Measurements from ENCODE around the gene PABPC3. TPM values are rescaled to one million over a fixed set of nuclear protein-coding genes. Genes with fewer than 3 reads are reported as not detected.

Gene PABPC3
- total and polyA plus RNA-seq, 2 donors (not counting 3 experiments of a cell fraction or from before 2014, with no cell fraction given): 0.07 to 0.31 TPM

DNA sequence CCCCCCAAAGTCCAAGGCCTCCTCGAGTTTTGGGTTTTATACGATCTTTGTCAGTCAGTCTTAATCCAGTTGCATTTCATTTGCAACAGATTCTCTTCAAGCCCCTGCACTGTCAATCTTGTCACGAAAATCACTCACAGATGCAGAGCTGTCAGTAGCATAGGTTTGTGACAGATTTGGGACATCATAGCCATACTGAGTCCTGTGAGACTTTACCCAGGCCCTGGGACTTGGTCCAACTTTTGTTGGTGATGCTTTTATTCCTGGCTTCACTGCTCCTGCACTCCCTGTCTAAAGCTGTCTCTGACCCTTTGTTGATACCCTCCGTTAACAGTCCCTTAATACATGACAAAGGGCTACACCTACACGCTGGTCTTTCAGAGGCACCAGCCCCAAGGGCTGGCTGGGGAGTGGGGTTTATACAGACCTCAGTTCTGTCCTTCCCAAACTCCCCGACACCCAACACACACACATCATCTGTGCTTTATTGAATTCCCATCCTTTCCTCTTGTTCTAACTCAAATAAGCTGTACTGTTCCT lies 36.0 kb downstream of the PABPC3 start:
- Histone ChIP-seq H3K4me1 (ENCODE audit: control insufficient read depth, extremely low read depth, insufficient read depth, low read length) (no peaks in the 10 kb centered on the region), H3K4me3 (replicated peaks in 1 of 3; ENCODE audit: insufficient read depth in 1 of 3, low read depth in 1 of 3, low read length in 3 of 3) (no peak overlapping the region), H4K20me1 (replicated peaks; ENCODE audit: control insufficient read depth, extremely low read depth, insufficient read depth, low read length) (no peaks in the 10 kb centered on the region), H3K9me1 (replicated peaks; ENCODE audit: control insufficient read depth, extremely low read depth, insufficient read depth, low read length) (no peaks in the 10 kb centered on the region), H3K9me3 (replicated peaks; ENCODE audit: control insufficient read depth, insufficient read depth, low read length) (no peaks in the 10 kb centered on the region), H2AFZ (ENCODE audit: low read depth, low read length) (no peak overlapping the region), H3K36me3 (ENCODE audit: control insufficient read depth in 2 of 2, extremely low read depth in 1 of 2, insufficient read depth in 2 of 2, low read length in 2 of 2) (no peaks in the 10 kb centered on the region), H3K27ac (ENCODE audit: insufficient read depth, low read depth, low read length) (no peak overlapping the region), H3K79me2 (ENCODE audit: control insufficient read depth, insufficient read depth, low read length) (no peaks in the 10 kb centered on the region), H3K9ac (replicated peaks; ENCODE audit: extremely low read depth, insufficient read depth, low read length) (no peak overlapping the region), H3K4me2 (ENCODE audit: insufficient read depth, low read length) (no peak overlapping the region), H3K27me3 (ENCODE audit: control insufficient read depth in 2 of 2, insufficient read depth in 2 of 2, low read length in 2 of 2) (peaks cover 4 to 5% of the 10 kb centered on the region in 2 experiments)
- TF ChIP-seq MAX (IDR thresholded peaks at IDR 0.05; ENCODE audit: insufficient read depth, insufficient read length) (no peak), CTCF (IDR thresholded peaks at IDR 0.05; ENCODE audit: extremely low read depth in 1 of 2, insufficient read depth in 1 of 2, low read depth in 1 of 2, low read length in 2 of 2) (no peak), FOS (IDR thresholded peaks at IDR 0.05; ENCODE audit: borderline replicate concordance, insufficient read depth, low read length) (no peak), JUN (IDR thresholded peaks at IDR 0.05; ENCODE audit: borderline replicate concordance, insufficient read depth, insufficient read length, low read depth) (no peak), POLR2A (IDR thresholded peaks at IDR 0.05; ENCODE audit: low read depth, low read length) (no peak), GATA2 (IDR thresholded peaks at IDR 0.05; ENCODE audit: insufficient read depth, insufficient read length, low read depth, low read length) (no peak), POLR2AphosphoS5 (IDR thresholded peaks at IDR 0.05; ENCODE audit: insufficient read depth, low read depth, low read length) (no peak), MYC (IDR thresholded peaks at IDR 0.05; ENCODE audit: low read depth, low read length) (no peak), EZH2 (IDR thresholded peaks at IDR 0.05; ENCODE audit: borderline replicate concordance, low read depth, low read length, severe bottlenecking) (no peak)
- FAIRE-seq: no peak
- POLR2A ChIA-PET: no interaction called here
- CTCF ChIA-PET: interaction anchor here (1.0 to 1.3 kb wide), 2 partner anchors 18 to 244 kb away, joined by 3 to 4 read pairs; no protein-coding TSS in a partner anchor
- dilution Hi-C loops (cut with MboI; ENCODE audit: extremely low pct_ligation_motif_present, low sequenced_read_pairs) (no loop called here), intact Hi-C loops (cut with micrococcal nuclease) (no loop called here)
- DNase-seq (ENCODE audit: low read depth, low spot score): no peak
- BruUV-seq (replicated peaks): no TSS peak

Data from endothelial cell of umbilical vein (primary cell).